A549 (cell line): ENCODE results near the gene BCOR.

Experiments
- CTCF ChIP-seq: fragments of >200 bp; sonication (Bioruptor Twin); formaldehyde crosslinking; IDR thresholded peaks from 3 replicates; pipeline ENCODE4 v1.5.1; 2016
- MYC ChIP-seq: IDR thresholded peaks from 2 replicates; pipeline ENCODE4 v1.6.1; 2012; ENCODE audit warnings: mild to moderate bottlenecking, inconsistent platforms, low read length, improper control_type of control experiment, borderline replicate concordance
- NPAS2 ChIP-seq: fragments of 250-450 bp; sonication (Bioruptor Pico); IDR thresholded peaks from 2 replicates; pipeline ENCODE4 v1.8.0; 2022; ENCODE audit warnings: mild to moderate bottlenecking, moderate library complexity, borderline replicate concordance
- POLR2A ChIP-seq: IDR thresholded peaks from 2 replicates; pipeline ENCODE4 v1.6.1; 2012; ENCODE audit warnings: mild to moderate bottlenecking, low read length
- POLR2AphosphoS2 ChIP-seq: conservative IDR thresholded peaks from 2 replicates; pipeline ENCODE4 v1.6.1; 2012; ENCODE audit warnings: low read length, improper control_type of control experiment, inconsistent platforms
- USF2 ChIP-seq: fragments of 450-650 bp; IDR thresholded peaks from 2 replicates; pipeline ENCODE4 v1.6.1; 2014; ENCODE audit warnings: antibody characterized with exemption

GRCh38 chrX:40082447-40083119 is 15.2 kb downstream of the BCOR start:
- TF ChIP-seq POLR2A (no peak), POLR2AphosphoS2 (no peak), CTCF (no peak), USF2 (no peak), NPAS2 (CRISPR knock-in tag) (no peak), MYC (no peak)
